Measurements from ENCODE around the gene DDX52. TPM values are rescaled to one million over a fixed set of nuclear protein-coding genes. Genes with fewer than 3 reads are reported as not detected.

DDX52 gene
- total and polyA plus RNA-seq, 9 of the 15 experiments (the other 6 are each of a cell fraction or from before 2014, with no cell fraction given) = 19.1 to 50.5 (median 34.8) TPM

DNA sequence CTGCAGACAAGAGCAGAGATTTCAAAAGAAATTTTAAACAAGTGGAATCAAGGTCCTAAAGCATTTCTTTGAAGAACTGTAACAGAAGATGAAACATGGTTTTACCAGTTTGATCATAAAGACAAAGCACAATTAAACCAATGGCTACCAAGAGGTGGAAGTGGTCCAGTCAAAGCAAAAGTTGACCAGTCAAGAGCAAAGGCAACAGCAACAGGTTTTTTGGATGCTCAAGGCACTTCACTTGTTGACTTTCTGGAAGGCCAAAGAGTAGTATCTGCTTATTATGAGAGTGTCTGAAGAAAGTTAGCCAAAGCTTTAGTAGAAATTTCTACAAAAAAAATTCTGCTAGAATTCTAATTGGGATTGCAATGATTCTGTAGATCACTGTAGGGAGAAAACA lies 5.3 kb downstream of the DDX52 start:
- no peak for DNase-seq (ENCODE audit: extremely low read depth in 1 of 4, low spot score in 3 of 4)
- H3K4me1 ChIP-seq (replicated peaks in 1 of 2; ENCODE audit: control insufficient read depth in 2 of 2, insufficient read depth in 2 of 2, low read length in 2 of 2) = peaks cover 5 to 9% of the 10 kb centered on the region in 2 experiments; a peak in 4 of 5 replicates
- in situ Hi-C loops (cut with MboI) = no loop called here
- no peak for FAIRE-seq
- no peak overlapping the region for H3K27ac ChIP-seq (ENCODE audit: extremely low read depth, low read depth, low read length)
- no peaks in the 10 kb centered on the region for H3K27me3 ChIP-seq (ENCODE audit: control insufficient read depth in 2 of 2, insufficient read depth in 2 of 2, low read length in 2 of 2)
- CTCF ChIA-PET (ENCODE audit: low intra/inter-chr PET ratio) = no interaction called here
- ATAC-seq = no peak
- POLR2A ChIA-PET = interaction anchor here (2.0 kb wide), 1 partner anchor 28 kb away, joined by 5 read pairs; the partner anchor contains the start of gene SYNRG
- H4K20me1 ChIP-seq (replicated peaks; ENCODE audit: control insufficient read depth, insufficient read depth, low read length) = no peaks in the 10 kb centered on the region; the same call in 1 of the 2 replicates
- H2AFZ ChIP-seq (ENCODE audit: low read depth, low read length) = no peak overlapping the region
- H3K4me3 ChIP-seq = no peak overlapping the region
- intact Hi-C loops (cut with micrococcal nuclease) = no loop called here
- H3K79me2 ChIP-seq (ENCODE audit: control insufficient read depth, insufficient read depth, low read length) = peaks cover 61% of the 10 kb centered on the region
- no peak for TF ChIP-seq TOE1 (IDR thresholded peaks at IDR 0.05; ENCODE audit: borderline replicate concordance)
- TF ChIP-seq TOE1 (CRISPR knock-in tag; IDR thresholded peaks at IDR 0.05; ENCODE audit: borderline replicate concordance, low read depth) = no peak
- TF ChIP-seq, protein P1, sequence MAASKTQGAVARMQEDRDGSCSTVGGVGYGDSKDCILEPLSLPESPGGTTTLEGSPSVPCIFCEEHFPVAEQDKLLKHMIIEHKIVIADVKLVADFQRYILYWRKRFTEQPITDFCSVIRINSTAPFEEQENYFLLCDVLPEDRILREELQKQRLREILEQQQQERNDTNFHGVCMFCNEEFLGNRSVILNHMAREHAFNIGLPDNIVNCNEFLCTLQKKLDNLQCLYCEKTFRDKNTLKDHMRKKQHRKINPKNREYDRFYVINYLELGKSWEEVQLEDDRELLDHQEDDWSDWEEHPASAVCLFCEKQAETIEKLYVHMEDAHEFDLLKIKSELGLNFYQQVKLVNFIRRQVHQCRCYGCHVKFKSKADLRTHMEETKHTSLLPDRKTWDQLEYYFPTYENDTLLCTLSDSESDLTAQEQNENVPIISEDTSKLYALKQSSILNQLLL (CRISPR knock-in tag; IDR thresholded peaks at IDR 0.05; ENCODE audit: borderline replicate concordance) = no peak
- TF ChIP-seq BCOR (IDR thresholded peaks at IDR 0.05) = no peak
- TF ChIP-seq, protein P2, sequence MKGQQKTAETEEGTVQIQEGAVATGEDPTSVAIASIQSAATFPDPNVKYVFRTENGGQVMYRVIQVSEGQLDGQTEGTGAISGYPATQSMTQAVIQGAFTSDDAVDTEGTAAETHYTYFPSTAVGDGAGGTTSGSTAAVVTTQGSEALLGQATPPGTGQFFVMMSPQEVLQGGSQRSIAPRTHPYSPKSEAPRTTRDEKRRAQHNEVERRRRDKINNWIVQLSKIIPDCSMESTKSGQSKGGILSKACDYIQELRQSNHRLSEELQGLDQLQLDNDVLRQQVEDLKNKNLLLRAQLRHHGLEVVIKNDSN (CRISPR knock-in tag; IDR thresholded peaks at IDR 0.05) = no peak
- no peak for TF ChIP-seq ZNF121 (CRISPR knock-in tag; conservative IDR thresholded peaks at IDR 0.05)
- TF ChIP-seq TBP (optimal IDR thresholded peaks at IDR 0.05; ENCODE audit: low read depth, low read length) = no peak
- BruUV-seq (replicated peaks) = no TSS peak
- no peaks in the 10 kb centered on the region for H3K9me1 ChIP-seq (ENCODE audit: control insufficient read depth, insufficient read depth, low read length)
- no peak overlapping the region for H3K9ac ChIP-seq (ENCODE audit: insufficient read depth in 1 of 2, low read depth in 2 of 2, low read length in 2 of 2)
- peaks cover 55% of the 10 kb centered on the region for H3K36me3 ChIP-seq (ENCODE audit: control insufficient read depth, insufficient read depth, low read length)
- no peaks in the 10 kb centered on the region for H3K9me3 ChIP-seq (replicated peaks; ENCODE audit: control insufficient read depth, insufficient read depth, low read depth, low read length)
- H3K4me2 ChIP-seq (ENCODE audit: insufficient read depth, low read length) = no peak overlapping the region

Measured in K562 (cell line).